H1 (cell line): ENCODE results near the gene SEC61G. TPM values are rescaled to one million over a fixed set of nuclear protein-coding genes. Genes with fewer than 3 reads are reported as not detected.

Experiments
- CTCF ChIA-PET: fragments of 300-600 bp; sonication (Branson Sonifier 250); formaldehyde crosslinking; loops from one replicate; lab custom pipeline; 2021; ENCODE audit not compliant: partially characterized antibody; lab: Charles Lee
- POLR2A ChIA-PET: fragments of 300-600 bp; sonication (Branson Sonifier 250); formaldehyde crosslinking; loops from one replicate; lab custom pipeline; 2021; ENCODE audit warnings: inconsistent platforms; ENCODE audit not compliant: partially characterized antibody; lab: Charles Lee
- DNase-seq, 2 experiments: peaks; one replicate each; pipeline versions ENCODE4 v3.0.0 to v3.0.0-alpha.2; 2010 to 2022; ENCODE audit warnings: low spot score in 2 of 2, low read depth in 1 of 2, mixed read lengths in 1 of 2
- FAIRE-seq: peaks from 2 replicates; lab custom pipeline; 2011; peaks lifted over from hg19 to GRCh38; lab: Jason Lieb, UNC
- H2AFZ ChIP-seq: 2 replicates; pipeline ENCODE4 v1.8.1; 2012; ENCODE audit warnings: low read length, inconsistent platforms
- H2AK5ac ChIP-seq: 2 replicates; pipeline ENCODE4 v1.6.1; 2013; ENCODE audit warnings: low read depth, low read length
- H2BK120ac ChIP-seq: replicated peaks from 2 replicates; pipeline ENCODE3; 2013; ENCODE audit warnings: low read depth, low read length, inconsistent platforms
- H2BK12ac ChIP-seq: 2 replicates; pipeline ENCODE4 v1.6.1; 2013; ENCODE audit warnings: low read depth, low read length
- H2BK15ac ChIP-seq: 2 replicates; pipeline ENCODE4 v1.6.1; 2013; ENCODE audit warnings: low read length
- H2BK20ac ChIP-seq: 2 replicates; pipeline ENCODE4 v1.6.1; 2013; ENCODE audit warnings: low read length
- H2BK5ac ChIP-seq: 2 replicates; pipeline ENCODE4 v1.6.1; 2013; ENCODE audit warnings: low read depth, low read length
- H3K14ac ChIP-seq: 2 replicates; pipeline ENCODE4 v1.6.1; 2013; ENCODE audit warnings: inconsistent platforms; ENCODE audit not compliant: insufficient read length
- H3K18ac ChIP-seq: 2 replicates; pipeline ENCODE4 v1.6.1; 2013; ENCODE audit warnings: low read length; ENCODE audit errors: extremely low read depth
- H3K23ac ChIP-seq: 2 replicates; pipeline ENCODE4 v1.6.1; 2013; ENCODE audit warnings: inconsistent platforms; ENCODE audit not compliant: insufficient read length
- H3K23me2 ChIP-seq: 2 replicates; pipeline ENCODE4 v1.6.1; 2013; ENCODE audit warnings: low read depth, low read length
- H3K27ac ChIP-seq: 2 replicates; pipeline ENCODE4 v1.6.1; 2011; ENCODE audit warnings: low read depth, low read length, inconsistent platforms
- H3K27me3 ChIP-seq, 4 experiments: replicated peaks in 1 of 4; 1 replicate in 1 of 4; 2 replicates in 3 of 4; pipeline versions ENCODE4 v1.6.1 to v1.8.1; 2011 to 2013; ENCODE audit warnings: low read length in 3 of 4, mild to moderate bottlenecking in 3 of 4, inconsistent platforms in 2 of 4, mixed read lengths in 2 of 4, moderate library complexity in 1 of 4; ENCODE audit not compliant: control insufficient read depth in 3 of 4, insufficient read depth in 3 of 4; ENCODE audit errors: extremely low read depth in 1 of 4
- H3K36me3 ChIP-seq, 4 experiments: 2 replicates each; pipeline versions ENCODE4 v1.6.1 to v1.8.1; 2011 to 2013; ENCODE audit warnings: mild to moderate bottlenecking in 4 of 4, low read length in 3 of 4, moderate library complexity in 2 of 4, control low read depth in 1 of 4, inconsistent platforms in 1 of 4; ENCODE audit not compliant: insufficient read depth in 4 of 4, control insufficient read depth in 2 of 4
- H3K4ac ChIP-seq: replicated peaks from 2 replicates; pipeline ENCODE3; 2013; ENCODE audit warnings: low read length, low read depth, mixed read lengths, inconsistent platforms; ENCODE audit not compliant: insufficient read length
- H3K4me1 ChIP-seq, 4 experiments: replicated peaks in 1 of 4; 1 replicate in 1 of 4; 2 replicates in 3 of 4; pipeline versions ENCODE4 v1.6.1 to v1.8.1; 2011 to 2013; ENCODE audit warnings: low read length in 3 of 4, inconsistent platforms in 2 of 4, mixed read lengths in 1 of 4; ENCODE audit not compliant: insufficient read depth in 4 of 4, control insufficient read depth in 3 of 4
- H3K4me2 ChIP-seq, 2 experiments: 2 replicates each; pipeline versions ENCODE4 v1.6.1 to v1.8.1; 2011 to 2013; ENCODE audit warnings: low read depth in 2 of 2, low read length in 2 of 2, control low read depth in 1 of 2, inconsistent platforms in 1 of 2, mild to moderate bottlenecking in 1 of 2; ENCODE audit not compliant: insufficient read depth in 1 of 2
- H3K4me3 ChIP-seq, 4 experiments: fragments of 200-600, 300-600 bp in 1 of 4; sonication (generic), shearing (Covaris generic), sonication (Bioruptor Twin) in 1 of 4; 2 replicates each; pipeline versions ENCODE4 v1.5.1 to v1.8.1; 2011 to 2016; ENCODE audit warnings: low read length in 4 of 4, low read depth in 3 of 4, control low read depth in 2 of 4, inconsistent platforms in 2 of 4, mild to moderate bottlenecking in 2 of 4, mixed read lengths in 1 of 4, moderate library complexity in 1 of 4; ENCODE audit not compliant: insufficient read depth in 2 of 4; ENCODE audit errors: extremely low read depth in 1 of 4
- H3K56ac ChIP-seq: replicated peaks from 2 replicates; pipeline ENCODE3; 2013; ENCODE audit warnings: low read depth, mild to moderate bottlenecking, mixed read lengths, low read length, inconsistent platforms; ENCODE audit not compliant: insufficient read length
- H3K79me1 ChIP-seq: 2 replicates; pipeline ENCODE4 v1.6.1; 2013; ENCODE audit warnings: low read depth, low read length, control low read depth
- H3K79me2 ChIP-seq, 2 experiments: 2 replicates each; pipeline versions ENCODE4 v1.6.1 to v1.8.1; 2012 to 2013; ENCODE audit warnings: low read length in 2 of 2, mild to moderate bottlenecking in 2 of 2, inconsistent platforms in 1 of 2; ENCODE audit not compliant: insufficient read depth in 2 of 2, control insufficient read depth in 1 of 2
- H3K9ac ChIP-seq, 4 experiments: replicated peaks in 1 of 4; 1 replicate in 1 of 4; 2 replicates in 3 of 4; pipeline versions ENCODE4 v1.6.1 to v1.8.1; 2011 to 2013; ENCODE audit warnings: low read depth in 3 of 4, low read length in 3 of 4, control low read depth in 2 of 4, mild to moderate bottlenecking in 2 of 4, moderate library complexity in 2 of 4, inconsistent platforms in 1 of 4; ENCODE audit errors: extremely low read depth in 1 of 4
- H3K9me3 ChIP-seq, 2 experiments: 2 replicates each; pipeline versions ENCODE4 v1.6.1 to v1.8.1; 2012 to 2013; ENCODE audit warnings: mild to moderate bottlenecking in 2 of 2, moderate library complexity in 2 of 2, control low read depth in 1 of 2, inconsistent platforms in 1 of 2, low read depth in 1 of 2, low read length in 1 of 2, mixed read lengths in 1 of 2; ENCODE audit not compliant: insufficient read depth in 2 of 2
- H4K20me1 ChIP-seq, 2 experiments: replicated peaks in 1 of 2; 2 replicates each; pipeline versions ENCODE3 to v1.8.1; 2011 to 2013; ENCODE audit warnings: inconsistent platforms in 2 of 2, low read length in 2 of 2, mild to moderate bottlenecking in 1 of 2; ENCODE audit not compliant: insufficient read depth in 2 of 2, control insufficient read depth in 1 of 2
- H4K5ac ChIP-seq: 2 replicates; pipeline ENCODE4 v1.6.1; 2013; ENCODE audit warnings: low read length, low read depth, mixed read lengths, inconsistent platforms; ENCODE audit not compliant: insufficient read length
- H4K8ac ChIP-seq: 2 replicates; pipeline ENCODE4 v1.8.0; 2013; ENCODE audit warnings: mild to moderate bottlenecking, moderate library complexity, low read length, inconsistent platforms; ENCODE audit not compliant: insufficient read depth; ENCODE audit errors: extremely low read depth
- H4K91ac ChIP-seq: replicated peaks from 2 replicates; pipeline ENCODE3; 2013; ENCODE audit warnings: low read length, mixed read lengths, inconsistent platforms; ENCODE audit not compliant: insufficient read length
- BCL11A ChIP-seq, 2 experiments: IDR thresholded peaks; one replicate each; pipeline ENCODE4 v1.6.1; 2011; ENCODE audit warnings: low read depth in 2 of 2, low read length in 2 of 2, mild to moderate bottlenecking in 2 of 2
- BRCA1 ChIP-seq: IDR thresholded peaks from 2 replicates; pipeline ENCODE4 v1.6.1; 2012; ENCODE audit warnings: low read depth, low read length, improper control_type of control experiment
- CHD2 ChIP-seq: IDR thresholded peaks from 2 replicates; pipeline ENCODE4 v1.6.1; 2012; ENCODE audit warnings: low read length, improper control_type of control experiment
- CTBP2 ChIP-seq: IDR thresholded peaks from 2 replicates; pipeline ENCODE4 v1.7.0; 2011; ENCODE audit warnings: borderline replicate concordance, mild to moderate bottlenecking, moderate library complexity, mixed read lengths, low read length; ENCODE audit not compliant: insufficient read depth, insufficient read length
- EZH2 ChIP-seq: fragments of 200-600 bp; sonication (generic); IDR thresholded peaks from 2 replicates; pipeline ENCODE4 v1.7.1; 2012; ENCODE audit warnings: low read depth, mild to moderate bottlenecking, moderate library complexity, low read length, inconsistent platforms; ENCODE audit not compliant: severe bottlenecking
- FOSL1 ChIP-seq: IDR thresholded peaks from 2 replicates; pipeline ENCODE4 v1.6.1; 2011; ENCODE audit warnings: mild to moderate bottlenecking, low read depth, low read length, moderate library complexity; ENCODE audit not compliant: insufficient read depth
- RFX5 ChIP-seq: IDR thresholded peaks from 2 replicates; pipeline ENCODE4 v1.6.1; 2011; ENCODE audit warnings: low read depth, low read length, improper control_type of control experiment, borderline replicate concordance
- RXRA ChIP-seq: IDR thresholded peaks from 2 replicates; pipeline ENCODE4 v1.6.1; 2011; ENCODE audit warnings: low read depth, mild to moderate bottlenecking, low read length, moderate library complexity; ENCODE audit not compliant: insufficient read depth
- SIRT6 ChIP-seq: IDR thresholded peaks from one replicate; pipeline ENCODE4 v1.7.1; 2012; ENCODE audit warnings: low read length, inconsistent platforms
- TBP ChIP-seq: IDR thresholded peaks from 2 replicates; pipeline ENCODE4 v1.6.1; 2011; ENCODE audit warnings: low read depth, low read length, improper control_type of control experiment
- TCF12 ChIP-seq: IDR thresholded peaks from 2 replicates; pipeline ENCODE4 v1.6.1; 2011; ENCODE audit warnings: low read depth, mild to moderate bottlenecking, low read length
- WGBS, 2 experiments: shearing (Covaris generic) in 1 of 2; methylation state at CpG; one replicate each; pipeline versions ENCODE4 v1.1.6 to v1.1.7; 2013 to 2015; ENCODE audit warnings: low lambda C conversion rate in 2 of 2, mixed read lengths in 2 of 2, inconsistent platforms in 1 of 2, low coverage in 1 of 2, missing lambda C conversion rate in 1 of 2; ENCODE audit not compliant: insufficient replicate concordance in 2 of 2, insufficient coverage in 1 of 2, insufficient read length in 1 of 2; ENCODE audit errors: extremely low coverage in 1 of 2, missing lambda C conversion rate in 1 of 2; 5-methylcytosine and 5-hydroxymethylcytosine counted together
- polyA plus RNA-seq, 7 experiments: library from polyadenylated mRNA; depleted of rRNA in 3 of 7; stranded (reverse) in 5 of 7; unstranded in 2 of 7; fragments of >200 nt in 5 of 7; fragments of 200-250 nt in 2 of 7; gene quantifications; 1 replicate in 5 of 7; 2 replicates in 1 of 7; 4 replicates in 1 of 7; pipeline versions ENCODE4 v1.2.1 to v1.2.3, GENCODE V29; 2011 to 2013; ENCODE audit warnings: missing spikeins in 2 of 7, mixed read lengths in 2 of 7
- total RNA-seq: library from RNA; stranded (reverse); fragmentation: NEBNext Ultra II Directional; extraction: Animal tissue kit (Norgen Biotek cat#: 25700); gene quantifications from 2 replicates; pipeline ENCODE4 v1.2.1, GENCODE V29; 2021
- TF ChIP-seq, protein P1 (sequence below), 3 experiments: IDR thresholded peaks; 1 replicate in 2 of 3; 2 replicates in 1 of 3; pipeline versions ENCODE4 v1.5.1 to v1.6.1; 2011; ENCODE audit warnings: low read length in 3 of 3, mild to moderate bottlenecking in 3 of 3, inconsistent platforms in 2 of 3, low read depth in 1 of 3, moderate library complexity in 1 of 3; ENCODE audit not compliant: insufficient read depth in 1 of 3; ENCODE audit errors: control extremely low read depth in 1 of 3

Gene SEC61G
- total and polyA plus RNA-seq, 2 of the 8 experiments (the other 6 are each of a cell fraction or from before 2014, with no cell fraction given), result 142 to 274 TPM

DNA sequence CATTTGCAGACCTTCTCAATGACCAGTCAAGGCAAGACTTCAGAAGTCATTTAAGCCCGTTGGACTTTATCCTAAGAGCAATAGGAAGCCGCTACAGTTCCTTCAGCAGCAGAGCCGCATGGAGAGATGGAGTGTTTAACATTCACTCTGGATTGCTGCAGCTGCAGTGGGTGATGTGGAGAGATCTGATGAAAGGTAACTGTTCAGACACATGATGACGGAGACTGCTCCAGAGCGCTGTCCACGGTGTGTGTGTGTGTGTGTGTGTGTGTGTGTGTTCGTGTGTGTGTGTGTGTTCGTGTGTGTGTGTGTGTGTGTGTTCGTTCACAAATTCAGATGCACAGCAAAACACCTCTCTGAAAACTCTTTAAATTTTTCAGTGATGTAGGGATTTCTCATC lies 37.0 kb downstream of the SEC61G start:
- WGBS, 2 experiments, result 70% methylated on average over 9 of the region's 9 CpGs; no CpG with 5 or more reads in 1 of the 2 experiments
- TF ChIP-seq CHD2, result no peak
- TF ChIP-seq TCF12, result no peak
- TF ChIP-seq RXRA, result no peak
- no peak for TF ChIP-seq CTBP2
- TF ChIP-seq FOSL1, result no peak
- TF ChIP-seq, protein P1, sequence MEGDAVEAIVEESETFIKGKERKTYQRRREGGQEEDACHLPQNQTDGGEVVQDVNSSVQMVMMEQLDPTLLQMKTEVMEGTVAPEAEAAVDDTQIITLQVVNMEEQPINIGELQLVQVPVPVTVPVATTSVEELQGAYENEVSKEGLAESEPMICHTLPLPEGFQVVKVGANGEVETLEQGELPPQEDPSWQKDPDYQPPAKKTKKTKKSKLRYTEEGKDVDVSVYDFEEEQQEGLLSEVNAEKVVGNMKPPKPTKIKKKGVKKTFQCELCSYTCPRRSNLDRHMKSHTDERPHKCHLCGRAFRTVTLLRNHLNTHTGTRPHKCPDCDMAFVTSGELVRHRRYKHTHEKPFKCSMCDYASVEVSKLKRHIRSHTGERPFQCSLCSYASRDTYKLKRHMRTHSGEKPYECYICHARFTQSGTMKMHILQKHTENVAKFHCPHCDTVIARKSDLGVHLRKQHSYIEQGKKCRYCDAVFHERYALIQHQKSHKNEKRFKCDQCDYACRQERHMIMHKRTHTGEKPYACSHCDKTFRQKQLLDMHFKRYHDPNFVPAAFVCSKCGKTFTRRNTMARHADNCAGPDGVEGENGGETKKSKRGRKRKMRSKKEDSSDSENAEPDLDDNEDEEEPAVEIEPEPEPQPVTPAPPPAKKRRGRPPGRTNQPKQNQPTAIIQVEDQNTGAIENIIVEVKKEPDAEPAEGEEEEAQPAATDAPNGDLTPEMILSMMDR (IDR thresholded peaks at IDR 0.05; ENCODE audit: control extremely low read depth in 1 of 3, insufficient read depth in 1 of 3, low read depth in 1 of 3, low read length in 3 of 3), result no peak
- TF ChIP-seq EZH2, result no peak
- TF ChIP-seq BRCA1, result no peak
- TF ChIP-seq TBP, result no peak
- TF ChIP-seq BCL11A (IDR thresholded peaks at IDR 0.05; ENCODE audit: low read depth in 2 of 2, low read length in 2 of 2), result no peak
- TF ChIP-seq SIRT6, result no peak
- TF ChIP-seq RFX5, result no peak

More for the DNA sequence above, 37.0 kb downstream of the SEC61G start:
- DNase-seq, result no peak
- FAIRE-seq, result no peak
- no peak overlapping the region for H3K56ac ChIP-seq
- H3K23me2 ChIP-seq, result no peaks in the 10 kb centered on the region; the same call in 1 of the 2 replicates
- no peak overlapping the region for H3K23ac ChIP-seq
- H2BK5ac ChIP-seq, result no peak overlapping the region
- H4K8ac ChIP-seq, result no peak overlapping the region
- no peaks in the 10 kb centered on the region for H3K27me3 ChIP-seq
- H4K91ac ChIP-seq, result no peak overlapping the region
- no peak overlapping the region for H2AK5ac ChIP-seq
- H3K79me2 ChIP-seq, result no peaks in the 10 kb centered on the region
- peaks cover 4 to 6% of the 10 kb centered on the region in 2 experiments; a peak in 1 of 4 replicates for H3K9me3 ChIP-seq
- H3K9ac ChIP-seq, result no peak overlapping the region
- no peak overlapping the region for H3K14ac ChIP-seq
- POLR2A ChIA-PET, result interaction anchor here (0.7 kb wide), 1 partner anchor 739 kb away, joined by 4 read pairs; no protein-coding TSS in a partner anchor
- H2BK15ac ChIP-seq, result no peak overlapping the region
- no peak overlapping the region for H2AFZ ChIP-seq
- no peak overlapping the region for H2BK12ac ChIP-seq
- H3K27ac ChIP-seq, result no peak overlapping the region
- no peak overlapping the region for H4K5ac ChIP-seq
- no peak overlapping the region for H3K4me2 ChIP-seq
- no peak overlapping the region for H3K4ac ChIP-seq
- H2BK120ac ChIP-seq, result no peak overlapping the region
- no peaks in the 10 kb centered on the region for H4K20me1 ChIP-seq
- H3K18ac ChIP-seq, result no peak overlapping the region
- H3K4me3 ChIP-seq, result no peak overlapping the region
- no peaks in the 10 kb centered on the region for H3K4me1 ChIP-seq
- no peak overlapping the region for H2BK20ac ChIP-seq
- no peaks in the 10 kb centered on the region; the same call in 1 of the 2 replicates for H3K79me1 ChIP-seq
- H3K36me3 ChIP-seq, result no peaks in the 10 kb centered on the region
- CTCF ChIA-PET, result no interaction called here
